ENCODE results near the gene ADPRM. TPM values are rescaled to one million over a fixed set of nuclear protein-coding genes. Genes with fewer than 3 reads are reported as not detected.
"Not testable (repeated sequence)": the region's sequence is repeated elsewhere in the genome, so short reads cannot be mapped to it uniquely, and the experiment has no call there.

Gene ADPRM
- total and polyA plus RNA-seq, 8 donors = 0.87 to 24.4 (median 11.0) TPM; not detected in 1

DNA sequence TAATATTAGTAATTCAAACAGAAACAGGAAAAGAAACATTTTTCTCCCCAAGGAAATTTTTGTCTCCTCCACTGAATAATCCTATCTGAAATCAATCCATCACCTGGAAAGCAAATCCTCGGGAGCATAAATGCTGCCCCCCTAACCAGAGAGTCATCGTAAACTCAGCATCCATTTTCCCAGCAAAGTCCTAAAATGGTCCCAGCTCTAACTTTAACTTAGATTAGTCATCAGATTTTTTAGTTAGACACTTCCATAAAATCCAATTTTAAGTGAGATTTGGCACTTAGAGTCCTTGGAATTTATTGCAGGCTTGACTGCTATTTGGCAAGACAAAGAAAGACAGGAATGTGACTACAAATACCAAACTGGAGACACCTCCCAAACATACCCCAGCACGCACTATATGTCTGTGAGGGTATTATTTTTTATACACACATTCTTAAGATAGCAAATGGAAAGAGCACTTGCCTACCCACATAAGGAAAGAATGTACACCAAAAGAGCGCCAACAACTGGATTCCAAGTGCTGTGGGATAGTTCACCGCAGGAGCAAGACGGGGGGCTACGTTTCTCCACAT is 15.4 kb upstream of the ADPRM start:
- no peak for TF ChIP-seq POLR2A (IDR thresholded peaks at IDR 0.05)
- TF ChIP-seq POLR2AphosphoS5 (IDR thresholded peaks at IDR 0.05) = no peak
- no peak for TF ChIP-seq EP300 (IDR thresholded peaks at IDR 0.05)
- TF ChIP-seq, protein P1, sequence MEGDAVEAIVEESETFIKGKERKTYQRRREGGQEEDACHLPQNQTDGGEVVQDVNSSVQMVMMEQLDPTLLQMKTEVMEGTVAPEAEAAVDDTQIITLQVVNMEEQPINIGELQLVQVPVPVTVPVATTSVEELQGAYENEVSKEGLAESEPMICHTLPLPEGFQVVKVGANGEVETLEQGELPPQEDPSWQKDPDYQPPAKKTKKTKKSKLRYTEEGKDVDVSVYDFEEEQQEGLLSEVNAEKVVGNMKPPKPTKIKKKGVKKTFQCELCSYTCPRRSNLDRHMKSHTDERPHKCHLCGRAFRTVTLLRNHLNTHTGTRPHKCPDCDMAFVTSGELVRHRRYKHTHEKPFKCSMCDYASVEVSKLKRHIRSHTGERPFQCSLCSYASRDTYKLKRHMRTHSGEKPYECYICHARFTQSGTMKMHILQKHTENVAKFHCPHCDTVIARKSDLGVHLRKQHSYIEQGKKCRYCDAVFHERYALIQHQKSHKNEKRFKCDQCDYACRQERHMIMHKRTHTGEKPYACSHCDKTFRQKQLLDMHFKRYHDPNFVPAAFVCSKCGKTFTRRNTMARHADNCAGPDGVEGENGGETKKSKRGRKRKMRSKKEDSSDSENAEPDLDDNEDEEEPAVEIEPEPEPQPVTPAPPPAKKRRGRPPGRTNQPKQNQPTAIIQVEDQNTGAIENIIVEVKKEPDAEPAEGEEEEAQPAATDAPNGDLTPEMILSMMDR (IDR thresholded peaks at IDR 0.05) = no peak
- intact Hi-C loops (cut with DNase I; ENCODE audit: low total_unique reads) = no loop called here
- H3K4me1 ChIP-seq = peaks cover 0 to 4% (median 0%) of the 10 kb centered on the region in 4 donors
- no peaks in the 10 kb centered on the region for H3K9me3 ChIP-seq
- peak in 1 of 2 donors; percentile 14 for DNase-seq
- H3K36me3 ChIP-seq = peaks cover 41 to 100% (median 94%) of the 10 kb centered on the region in 4 donors
- H3K27me3 ChIP-seq = no peaks in the 10 kb centered on the region
- no peak overlapping the region for H3K4me3 ChIP-seq
- WGBS, 5 donors = 68 to 93% (median 82%) methylated on average over 7 of the region's 7 CpGs
- no peak overlapping the region for H3K27ac ChIP-seq

DNA sequence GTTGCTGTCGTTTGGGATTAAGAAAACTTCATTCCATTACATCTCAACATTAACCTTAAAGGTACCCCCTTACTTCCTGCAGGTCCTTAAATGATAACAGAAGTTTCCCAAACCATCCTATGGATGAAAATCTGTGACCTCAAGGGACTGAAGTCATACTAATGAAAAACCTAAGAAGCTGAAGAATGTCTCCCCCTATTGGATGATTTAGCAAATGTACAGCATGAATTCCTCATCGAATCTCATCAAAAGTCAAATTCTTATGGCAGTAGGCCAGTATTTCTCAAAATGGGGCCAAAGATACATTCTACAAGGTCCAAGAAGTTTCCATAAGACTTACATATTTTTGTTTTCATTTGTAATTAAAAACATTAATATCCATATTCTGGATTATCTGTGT is 13.5 kb upstream of the ADPRM start:
- no peaks in the 10 kb centered on the region for H3K9me3 ChIP-seq
- H3K27me3 ChIP-seq = no peaks in the 10 kb centered on the region
- intact Hi-C loops (cut with DNase I; ENCODE audit: low total_unique reads) = no loop called here
- no peak overlapping the region for H3K27ac ChIP-seq
- DNase-seq = peak in 1 of 2 donors; percentile 18
- H3K4me1 ChIP-seq = peaks cover 0 to 4% (median 0%) of the 10 kb centered on the region in 4 donors
- peaks cover 35 to 98% (median 84%) of the 10 kb centered on the region in 4 donors for H3K36me3 ChIP-seq
- no peak for TF ChIP-seq EP300 (IDR thresholded peaks at IDR 0.05)
- TF ChIP-seq, protein P1 (IDR thresholded peaks at IDR 0.05) = peak in 1 of 7 experiments; percentile 17
- no peak overlapping the region for H3K4me3 ChIP-seq
- WGBS, 5 donors = 45 to 82% (median 65%) methylated on average over 2 of the region's 2 CpGs

DNA sequence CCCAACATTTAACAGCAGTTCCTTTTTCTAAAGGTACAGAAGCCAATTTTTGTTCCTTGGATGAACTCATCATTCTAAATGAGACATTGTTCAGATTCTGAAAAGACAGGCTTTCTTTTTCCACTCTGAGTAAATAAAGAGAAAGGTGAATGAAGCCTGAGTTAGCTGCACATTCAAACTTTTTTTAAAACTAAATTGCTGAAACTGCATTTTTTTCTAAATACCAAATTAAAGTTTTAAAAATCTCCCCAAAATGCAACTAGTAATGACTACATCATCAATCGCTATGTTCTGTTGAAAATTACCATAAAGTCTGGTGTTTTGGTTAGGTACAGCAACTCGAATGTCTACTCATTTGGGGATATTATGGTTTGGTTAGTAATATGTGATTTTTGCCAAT is 9.9 kb upstream of the ADPRM start:
- no peak for TF ChIP-seq POLR2A (IDR thresholded peaks at IDR 0.05)
- no peak for TF ChIP-seq POLR2AphosphoS5 (IDR thresholded peaks at IDR 0.05)
- TF ChIP-seq, protein P1 (IDR thresholded peaks at IDR 0.05) = no peak
- peaks cover 32 to 93% (median 81%) of the 10 kb centered on the region in 4 donors for H3K36me3 ChIP-seq
- WGBS, 5 donors = 85 to 90% (median 86%) methylated on average over 2 of the region's 2 CpGs
- no peaks in the 10 kb centered on the region for H3K27me3 ChIP-seq
- no peak for DNase-seq
- no peak overlapping the region for H3K4me3 ChIP-seq
- H3K27ac ChIP-seq = no peak overlapping the region
- no peaks in the 10 kb centered on the region for H3K9me3 ChIP-seq
- intact Hi-C loops (cut with DNase I; ENCODE audit: low total_unique reads) = no loop called here
- no peaks in the 10 kb centered on the region for H3K4me1 ChIP-seq

DNA sequence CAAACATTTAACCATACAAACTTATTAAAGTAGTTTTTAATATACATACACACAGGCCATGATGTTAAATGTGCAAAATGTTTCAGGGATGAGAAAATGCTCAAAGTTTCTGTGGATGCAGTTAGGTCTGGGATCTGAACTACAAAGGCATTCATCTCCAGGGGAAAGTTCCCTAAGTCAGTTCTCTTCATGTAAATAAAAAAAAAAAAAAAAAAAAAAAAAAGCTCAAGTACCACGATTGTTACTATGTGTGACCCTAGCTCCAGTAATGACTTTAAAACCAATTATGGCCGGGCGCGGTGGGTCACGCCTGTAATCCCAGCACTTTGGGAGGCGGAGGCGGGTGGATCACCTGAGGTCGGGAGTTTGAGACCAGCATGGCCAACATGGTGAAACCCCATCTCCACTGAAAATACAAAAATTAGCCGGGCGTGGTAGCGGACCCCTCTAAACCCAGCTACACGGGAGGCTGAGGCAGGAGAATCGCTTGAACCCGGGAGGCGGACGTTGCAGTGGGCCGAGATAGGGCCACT is 1.5 kb upstream of the ADPRM start:
- Histone ChIP-seq H3K4me1 (peaks cover 9 to 45% (median 33%) of the 10 kb centered on the region in 4 donors), H3K27ac (peak overlapping the region in 1 of 5 donors; percentile 96), H3K4me3 (peak overlapping the region in 2 of 4 donors; percentile 94 to 100), H3K36me3 (peaks cover 14 to 46% (median 44%) of the 10 kb centered on the region in 4 donors)
- H3K9me3 ChIP-seq; DNase-seq; intact Hi-C loops (cut with DNase I; ENCODE audit: low total_unique reads); H3K27me3 ChIP-seq: not testable (repeated sequence)
- whole genome bisulfite sequencing, 5 donors = 79 to 84% (median 81%) methylated on average over 17 of the region's 17 CpGs

Data from stomach (tissue), 9 donors.